Panc1 (cell line): ENCODE measurements around the gene RORC.

Experiments
- POLR2AphosphoS5 ChIP-seq: IDR thresholded peaks from 2 replicates; pipeline ENCODE4 v1.6.1; 2012; ENCODE audit warnings: mild to moderate bottlenecking, low read depth, low read length, moderate library complexity
- REST ChIP-seq, 2 experiments: IDR thresholded peaks; 2 replicates each; pipeline ENCODE4 v1.6.1; 2011 to 2012; ENCODE audit warnings: low read depth in 2 of 2, control low read depth in 1 of 2, low read length in 1 of 2, mild to moderate bottlenecking in 1 of 2, moderate library complexity in 1 of 2; ENCODE audit not compliant: insufficient read depth in 1 of 2
- SIN3A ChIP-seq: IDR thresholded peaks from 2 replicates; pipeline ENCODE4 v1.6.1; 2012; ENCODE audit warnings: low read depth, mild to moderate bottlenecking, low read length, moderate library complexity, borderline replicate concordance; ENCODE audit not compliant: insufficient read depth
- TCF7L2 ChIP-seq: IDR thresholded peaks from 2 replicates; pipeline ENCODE4 v1.6.1; 2011; ENCODE audit warnings: mild to moderate bottlenecking, low read depth, low read length, inconsistent platforms
- TF ChIP-seq, protein P1 (sequence below): fragments of 450-650 bp; IDR thresholded peaks from 2 replicates; pipeline ENCODE4 v1.5.1; 2017; ENCODE audit warnings: mild to moderate bottlenecking

DNA sequence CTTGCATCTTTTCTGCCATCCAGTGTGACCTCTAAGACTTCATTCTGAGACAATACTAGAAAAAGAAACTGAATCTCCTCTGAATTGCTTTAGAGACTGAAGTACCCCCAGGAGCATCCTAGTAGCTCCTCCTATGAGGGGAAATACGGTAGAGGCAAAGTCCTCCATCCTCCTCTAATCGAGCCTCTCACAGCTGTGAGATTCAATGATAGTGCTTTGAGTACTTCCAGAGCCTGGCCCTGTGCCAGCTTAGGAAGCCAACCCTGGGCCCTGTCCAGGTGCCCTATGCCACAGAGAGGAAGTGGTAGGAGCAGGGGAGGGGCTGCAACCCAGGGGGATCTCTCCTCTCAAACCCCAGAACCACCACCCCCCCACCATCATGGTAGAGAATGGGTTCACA is 10.7 kb downstream of the RORC start:
- TF ChIP-seq, protein P1, sequence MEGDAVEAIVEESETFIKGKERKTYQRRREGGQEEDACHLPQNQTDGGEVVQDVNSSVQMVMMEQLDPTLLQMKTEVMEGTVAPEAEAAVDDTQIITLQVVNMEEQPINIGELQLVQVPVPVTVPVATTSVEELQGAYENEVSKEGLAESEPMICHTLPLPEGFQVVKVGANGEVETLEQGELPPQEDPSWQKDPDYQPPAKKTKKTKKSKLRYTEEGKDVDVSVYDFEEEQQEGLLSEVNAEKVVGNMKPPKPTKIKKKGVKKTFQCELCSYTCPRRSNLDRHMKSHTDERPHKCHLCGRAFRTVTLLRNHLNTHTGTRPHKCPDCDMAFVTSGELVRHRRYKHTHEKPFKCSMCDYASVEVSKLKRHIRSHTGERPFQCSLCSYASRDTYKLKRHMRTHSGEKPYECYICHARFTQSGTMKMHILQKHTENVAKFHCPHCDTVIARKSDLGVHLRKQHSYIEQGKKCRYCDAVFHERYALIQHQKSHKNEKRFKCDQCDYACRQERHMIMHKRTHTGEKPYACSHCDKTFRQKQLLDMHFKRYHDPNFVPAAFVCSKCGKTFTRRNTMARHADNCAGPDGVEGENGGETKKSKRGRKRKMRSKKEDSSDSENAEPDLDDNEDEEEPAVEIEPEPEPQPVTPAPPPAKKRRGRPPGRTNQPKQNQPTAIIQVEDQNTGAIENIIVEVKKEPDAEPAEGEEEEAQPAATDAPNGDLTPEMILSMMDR: no peak
- TF ChIP-seq REST (IDR thresholded peaks at IDR 0.05; ENCODE audit: insufficient read depth in 1 of 2, low read depth in 2 of 2, low read length in 1 of 2): no peak
- TF ChIP-seq SIN3A: no peak
- TF ChIP-seq POLR2AphosphoS5: no peak
- no peak for TF ChIP-seq TCF7L2
